GM19193 (cell line): ENCODE data around the gene HAT1.

Experiments used
- POLR2A ChIP-seq: IDR thresholded peaks from 4 replicates; pipeline ENCODE4 v1.6.1; 2011; ENCODE audit not compliant: insufficient read depth, insufficient read length; ENCODE audit errors: extremely low read depth

The HAT1 gene

GRCh38 chr2:171895786-171896185, 26.5 kb upstream of the HAT1 start:
- no peak for TF ChIP-seq POLR2A

GRCh38 chr2:171902840-171903420, 19.3 kb upstream of the HAT1 start:
- TF ChIP-seq POLR2A, result no peak

- TF ChIP-seq POLR2A, result no peak
Observed at GRCh38 chr2:171908235-171908634, 14.0 kb upstream of the HAT1 start.

- no peak for TF ChIP-seq POLR2A
Observed at GRCh38 chr2:171909266-171909665, 13.0 kb upstream of the HAT1 start.

GRCh38 chr2:171910494-171910893, 11.8 kb upstream of the HAT1 start:
- TF ChIP-seq POLR2A, result no peak

GRCh38 chr2:171913517-171913916, 8.7 kb upstream of the HAT1 start:
- TF ChIP-seq POLR2A, result no peak

GRCh38 chr2:171919453-171919852, 2.8 kb upstream of the HAT1 start:
- no peak for TF ChIP-seq POLR2A

GRCh38 chr2:171921970-171922229, 361 bp upstream of the HAT1 start:
- TF ChIP-seq POLR2A, result no peak

- TF ChIP-seq POLR2A, result no peak
Observed at GRCh38 chr2:171923206-171923605, 945 bp downstream of the HAT1 start.

GRCh38 chr2:171924170-171924942, 2.1 kb downstream of the HAT1 start:
- TF ChIP-seq POLR2A, result no peak

GRCh38 chr2:171930385-171930784, 8.1 kb downstream of the HAT1 start:
- TF ChIP-seq POLR2A, result no peak

GRCh38 chr2:171939058-171939742, 16.9 kb downstream of the HAT1 start:
- TF ChIP-seq POLR2A, result no peak

GRCh38 chr2:171939743-171940071, 17.4 kb downstream of the HAT1 start:
- TF ChIP-seq POLR2A, result no peak

- TF ChIP-seq POLR2A, result no peak
Observed at GRCh38 chr2:171941316-171941699, 19.0 kb downstream of the HAT1 start.

- no peak for TF ChIP-seq POLR2A
Observed at GRCh38 chr2:171943869-171944268, 21.6 kb downstream of the HAT1 start.

- TF ChIP-seq POLR2A, result no peak
Observed at GRCh38 chr2:171952276-171952675, 30.0 kb downstream of the HAT1 start.
